Stimulated activated CD8-positive, alpha-beta memory T cell treated with anti-CD3 and anti-CD28 coated beads, Interleukin-7, amount 100 ng/mL, for 1 hour (primary cell): ENCODE results near the gene ADAMTSL3.

Experiments
- DNase-seq, 2 donors: peaks; one replicate each; pipeline ENCODE4 v3.0.0-alpha.2; 2020; ENCODE audit warnings: low read depth in 2 of 2

The ADAMTSL3 gene

GRCh38 chr15:83980637-83981036 lies 326.7 kb downstream of the ADAMTSL3 start:
- DNase-seq = no peak

- no peak for DNase-seq
Observed at GRCh38 chr15:83982748-83983147, 328.8 kb downstream of the ADAMTSL3 start.

GRCh38 chr15:83983634-83984458 lies 329.9 kb downstream of the ADAMTSL3 start:
- no peak for DNase-seq

- no peak for DNase-seq
Observed at GRCh38 chr15:83984601-83985000, 330.7 kb downstream of the ADAMTSL3 start.

GRCh38 chr15:83991163-83991562 lies 337.2 kb downstream of the ADAMTSL3 start:
- DNase-seq = no peak

- no peak for DNase-seq
Observed at GRCh38 chr15:83992324-83993031, 338.6 kb downstream of the ADAMTSL3 start.

- DNase-seq = no peak
Observed at GRCh38 chr15:83993591-83993990, 339.7 kb downstream of the ADAMTSL3 start.

- DNase-seq = no peak
Observed at GRCh38 chr15:83998486-83998885, 344.6 kb downstream of the ADAMTSL3 start.

- no peak for DNase-seq
Observed at GRCh38 chr15:83999396-84000135, 345.6 kb downstream of the ADAMTSL3 start.

- DNase-seq = no peak
Observed at GRCh38 chr15:84001037-84001436, 347.1 kb downstream of the ADAMTSL3 start.

- DNase-seq = no peak
Observed at GRCh38 chr15:84001655-84002054, 347.7 kb downstream of the ADAMTSL3 start.

- DNase-seq = no peak
Observed at GRCh38 chr15:84003791-84004503, 350.0 kb downstream of the ADAMTSL3 start.

GRCh38 chr15:84006421-84006820 lies 352.5 kb downstream of the ADAMTSL3 start:
- DNase-seq = no peak

- no peak for DNase-seq
Observed at GRCh38 chr15:84009616-84010015, 355.7 kb downstream of the ADAMTSL3 start.

GRCh38 chr15:84010246-84010645 lies 356.3 kb downstream of the ADAMTSL3 start:
- DNase-seq = no peak

GRCh38 chr15:84016371-84016770 lies 362.4 kb downstream of the ADAMTSL3 start:
- DNase-seq = no peak

GRCh38 chr15:84022516-84022915 lies 368.6 kb downstream of the ADAMTSL3 start:
- no peak for DNase-seq

GRCh38 chr15:84023636-84024035 lies 369.7 kb downstream of the ADAMTSL3 start:
- DNase-seq = no peak

- no peak for DNase-seq
Observed at GRCh38 chr15:84033793-84034553, 380.1 kb downstream of the ADAMTSL3 start.

- DNase-seq = no peak
Observed at GRCh38 chr15:84034578-84035398, 380.9 kb downstream of the ADAMTSL3 start.
